SK-N-SH treated with all-trans-retinoic acid at 6 μM for 48 hours (cell line): ENCODE data around the gene APOL2.

Experiments used
- CSDC2 ChIP-seq: fragments of 250-450 bp; sonication (Bioruptor Pico); IDR thresholded peaks from 2 replicates; pipeline ENCODE4 v1.5.0; 2020; ENCODE audit warnings: mild to moderate bottlenecking, moderate library complexity
- ESRRG ChIP-seq: fragments of 250-450 bp; sonication (Bioruptor Pico); IDR thresholded peaks from 2 replicates; pipeline ENCODE4 v1.6.1; 2021; ENCODE audit warnings: mild to moderate bottlenecking
- PATZ1 ChIP-seq: fragments of 250-450 bp; sonication (Bioruptor Pico); IDR thresholded peaks from 2 replicates; pipeline ENCODE4 v1.8.0; 2020; ENCODE audit warnings: mild to moderate bottlenecking, moderate library complexity, borderline replicate concordance
- POU6F1 ChIP-seq: fragments of 250-450 bp; sonication (Bioruptor Pico); IDR thresholded peaks from 2 replicates; pipeline ENCODE4 v1.8.0; 2021; ENCODE audit warnings: low read depth, mild to moderate bottlenecking, moderate library complexity, borderline replicate concordance
- RARB ChIP-seq: fragments of 250-450 bp; sonication (Bioruptor Pico); IDR thresholded peaks from 2 replicates; pipeline ENCODE4 v1.8.0; 2021; ENCODE audit warnings: mild to moderate bottlenecking, moderate library complexity
- SNAI2 ChIP-seq: fragments of 250-450 bp; sonication (Bioruptor Pico); IDR thresholded peaks from 2 replicates; pipeline ENCODE4 v1.5.0; 2020; ENCODE audit warnings: mild to moderate bottlenecking, moderate library complexity
- TSHZ2 ChIP-seq: fragments of 250-450 bp; sonication (Bioruptor Pico); IDR thresholded peaks from 2 replicates; pipeline ENCODE4 v1.5.0; 2020; ENCODE audit warnings: mild to moderate bottlenecking, moderate library complexity
- ZFP3 ChIP-seq: fragments of 250-450 bp; sonication (Bioruptor Pico); IDR thresholded peaks from 2 replicates; pipeline ENCODE4 v1.5.0; 2020; ENCODE audit warnings: mild to moderate bottlenecking, moderate library complexity
- ZFP30 ChIP-seq: fragments of 450-650 bp; formaldehyde crosslinking; IDR thresholded peaks from 2 replicates; pipeline ENCODE4 v1.5.0; 2022; ENCODE audit warnings: mild to moderate bottlenecking, moderate library complexity
- ZNF565 ChIP-seq: fragments of 450-650 bp; formaldehyde crosslinking; conservative IDR thresholded peaks from 2 replicates; pipeline ENCODE4 v1.5.0; 2020; ENCODE audit warnings: low read depth, mild to moderate bottlenecking, moderate library complexity
- ZNF70 ChIP-seq: fragments of 450-650 bp; formaldehyde crosslinking; IDR thresholded peaks from 2 replicates; pipeline ENCODE4 v1.5.0; 2020; ENCODE audit warnings: mild to moderate bottlenecking, moderate library complexity

GRCh38 chr22:36218648-36219193 is 20.6 kb downstream of the APOL2 start:
- TF ChIP-seq ESRRG (CRISPR knock-in tag) (no peak), ZFP30 (CRISPR knock-in tag) (no peak), ZNF70 (no peak), ZNF565 (no peak), CSDC2 (CRISPR knock-in tag) (no peak), ZFP3 (CRISPR knock-in tag) (no peak), TSHZ2 (CRISPR knock-in tag) (no peak), SNAI2 (CRISPR knock-in tag) (no peak), POU6F1 (CRISPR knock-in tag) (no peak), RARB (CRISPR knock-in tag) (no peak), PATZ1 (CRISPR knock-in tag) (no peak)
